Gastroesophageal sphincter (tissue), 4 donors: ENCODE results near the gene GMDS. TPM values are rescaled to one million over a fixed set of nuclear protein-coding genes. Genes with fewer than 3 reads are reported as not detected.
"Not testable (repeated sequence)": the region's sequence is repeated elsewhere in the genome, so short reads cannot be mapped to it uniquely, and the experiment has no call there.

Experiments used
- ATAC-seq: fragments of 150-250 bp; one replicate; pipeline ENCODE4 v1.9.1; 2016; ENCODE audit warnings: mild to moderate bottlenecking, moderate library complexity
- H3K27ac ChIP-seq, 4 donors: fragments of 200-600 bp; sonication (generic) in 3 of 4; 1 replicate in 3 of 4; 2 replicates in 1 of 4; pipeline ENCODE4 v1.5.1; 2016 to 2019
- H3K27me3 ChIP-seq: fragments of 200-600 bp; sonication (generic); one replicate; pipeline ENCODE4 v1.5.1; 2019
- H3K36me3 ChIP-seq, 2 donors: fragments of 200-600 bp; sonication (generic); one replicate each; pipeline ENCODE4 v1.5.1; 2019; ENCODE audit warnings: control low read depth in 1 of 2
- H3K4me1 ChIP-seq, 3 donors: fragments of 200-600 bp; sonication (generic); 1 replicate in 2 of 3; 2 replicates in 1 of 3; pipeline ENCODE4 v1.5.1; 2016 to 2019; ENCODE audit warnings: control low read depth in 2 of 3
- H3K4me3 ChIP-seq, 2 donors: fragments of 200-600 bp; sonication (generic); one replicate each; pipeline ENCODE4 v1.5.1; 2019; ENCODE audit warnings: mild to moderate bottlenecking in 1 of 2, moderate library complexity in 1 of 2
- H3K9me3 ChIP-seq, 3 donors: fragments of 200-600 bp; sonication (generic); one replicate each; pipeline ENCODE4 v1.5.1; 2017 to 2019; ENCODE audit warnings: control low read depth in 2 of 3
- CTCF ChIP-seq, 4 experiments: fragments of 200-600 bp in 2 of 4; fragments of 450-650 bp in 2 of 4; sonication (generic) in 1 of 4; IDR thresholded peaks; one replicate each; pipeline ENCODE4 v1.5.1; 2017 to 2019; ENCODE audit warnings: antibody characterized with exemption in 4 of 4, mild to moderate bottlenecking in 2 of 4, moderate library complexity in 2 of 4
- EP300 ChIP-seq: sonication (generic); formaldehyde crosslinking; IDR thresholded peaks from one replicate; pipeline ENCODE4 v1.6.1; 2017; ENCODE audit warnings: antibody characterized with exemption, mild to moderate bottlenecking
- POLR2A ChIP-seq, 2 donors: fragments of 450-650 bp; IDR thresholded peaks; one replicate each; pipeline ENCODE4 v1.6.1; 2017; ENCODE audit warnings: antibody characterized with exemption in 2 of 2, mild to moderate bottlenecking in 2 of 2, moderate library complexity in 1 of 2
- POLR2AphosphoS5 ChIP-seq: sonication (generic); formaldehyde crosslinking; IDR thresholded peaks from one replicate; pipeline ENCODE4 v1.6.1; 2017; ENCODE audit warnings: antibody characterized with exemption
- WGBS, 2 donors: methylation state at CpG; one replicate each; pipeline ENCODE4 v1.1.5; 2018; ENCODE audit warnings: low coverage in 1 of 2; 5-methylcytosine and 5-hydroxymethylcytosine counted together
- total RNA-seq, 4 donors: library from RNA; depleted of rRNA; stranded (reverse); fragments of >200 nt; gene quantifications; one replicate each; pipeline ENCODE4 v1.1.0, GENCODE V29; 2016

The GMDS gene
- total RNA-seq, 4 donors from 2014 or later = 5.0 to 14.7 (median 6.4) TPM

- WGBS, 2 donors = 67 to 75% methylated on average over 2 of the region's 2 CpGs
- H3K4me1 ChIP-seq = no peaks in the 10 kb centered on the region
- H3K36me3 ChIP-seq = no peaks in the 10 kb centered on the region
- H3K27me3 ChIP-seq = no peaks in the 10 kb centered on the region
- TF ChIP-seq EP300 (no peak), POLR2A (IDR thresholded peaks at IDR 0.05) (no peak), POLR2AphosphoS5 (no peak), CTCF (IDR thresholded peaks at IDR 0.05) (no peak)
- H3K9me3 ChIP-seq = no peaks in the 10 kb centered on the region
- ATAC-seq = no peak
- H3K4me3 ChIP-seq = no peak overlapping the region
- H3K27ac ChIP-seq = no peak overlapping the region
Measured at GRCh38 chr6:1672379-1672778, 573.0 kb downstream of the GMDS start.

GRCh38 chr6:1670711-1671462, 574.5 kb downstream of the GMDS start:
- ATAC-seq = no peak
- Histone ChIP-seq H3K27ac (no peak overlapping the region), H3K4me3 (no peak overlapping the region), H3K9me3 (no peaks in the 10 kb centered on the region), H3K4me1 (no peaks in the 10 kb centered on the region), H3K27me3 (no peaks in the 10 kb centered on the region), H3K36me3 (no peaks in the 10 kb centered on the region)
- WGBS, 2 donors = 54 to 65% methylated on average over 4 to 7 of the region's 16 CpGs
- TF ChIP-seq CTCF (IDR thresholded peaks at IDR 0.05) (no peak), POLR2A (IDR thresholded peaks at IDR 0.05) (no peak), EP300 (no peak), POLR2AphosphoS5 (no peak)

GRCh38 chr6:1669996-1670395, 575.4 kb downstream of the GMDS start:
- TF ChIP-seq EP300 = no peak
- no peak for TF ChIP-seq CTCF (IDR thresholded peaks at IDR 0.05)
- no peak for TF ChIP-seq POLR2A (IDR thresholded peaks at IDR 0.05)
- H3K4me1 ChIP-seq = no peaks in the 10 kb centered on the region
- no peak overlapping the region for H3K27ac ChIP-seq
- no peak for ATAC-seq
- H3K27me3 ChIP-seq = no peaks in the 10 kb centered on the region
- WGBS, 2 donors = 82 to 94% methylated on average over 8 to 9 of the region's 11 CpGs
- no peak overlapping the region for H3K4me3 ChIP-seq
- H3K36me3 ChIP-seq = no peaks in the 10 kb centered on the region
- no peaks in the 10 kb centered on the region for H3K9me3 ChIP-seq

- H3K4me1 ChIP-seq, H3K27ac ChIP-seq, H3K9me3 ChIP-seq, H3K27me3 ChIP-seq, H3K4me3 ChIP-seq, ATAC-seq, H3K36me3 ChIP-seq: not testable (repeated sequence)
- 96 to 98% methylated on average over 4 to 5 of the region's 5 CpGs for WGBS, 2 donors
Measured at GRCh38 chr6:1668456-1668855, 576.9 kb downstream of the GMDS start.

GRCh38 chr6:1667805-1668175, 577.6 kb downstream of the GMDS start:
- 88 to 95% methylated on average over 3 to 4 of the region's 4 CpGs for WGBS, 2 donors
- H3K36me3 ChIP-seq = no peaks in the 10 kb centered on the region
- no peaks in the 10 kb centered on the region for H3K27me3 ChIP-seq
- no peak for ATAC-seq
- no peak overlapping the region for H3K4me3 ChIP-seq
- H3K4me1 ChIP-seq = no peaks in the 10 kb centered on the region
- TF ChIP-seq POLR2A (IDR thresholded peaks at IDR 0.05) = no peak
- TF ChIP-seq EP300 = no peak
- no peak for TF ChIP-seq CTCF (IDR thresholded peaks at IDR 0.05)
- no peak for TF ChIP-seq POLR2AphosphoS5
- H3K27ac ChIP-seq = no peak overlapping the region
- no peaks in the 10 kb centered on the region for H3K9me3 ChIP-seq
